ENCODE results near the gene GTPBP2. TPM values are rescaled to one million over a fixed set of nuclear protein-coding genes. Genes with fewer than 3 reads are reported as not detected.
A peak's percentile ranks its signal among the peaks of the same experiment; 100 is the strongest.
"Not testable (repeated sequence)": the region's sequence is repeated elsewhere in the genome, so short reads cannot be mapped to it uniquely, and the experiment has no call there.

The GTPBP2 gene
- polyA plus RNA-seq, 1 experiment = 148 TPM

DNA sequence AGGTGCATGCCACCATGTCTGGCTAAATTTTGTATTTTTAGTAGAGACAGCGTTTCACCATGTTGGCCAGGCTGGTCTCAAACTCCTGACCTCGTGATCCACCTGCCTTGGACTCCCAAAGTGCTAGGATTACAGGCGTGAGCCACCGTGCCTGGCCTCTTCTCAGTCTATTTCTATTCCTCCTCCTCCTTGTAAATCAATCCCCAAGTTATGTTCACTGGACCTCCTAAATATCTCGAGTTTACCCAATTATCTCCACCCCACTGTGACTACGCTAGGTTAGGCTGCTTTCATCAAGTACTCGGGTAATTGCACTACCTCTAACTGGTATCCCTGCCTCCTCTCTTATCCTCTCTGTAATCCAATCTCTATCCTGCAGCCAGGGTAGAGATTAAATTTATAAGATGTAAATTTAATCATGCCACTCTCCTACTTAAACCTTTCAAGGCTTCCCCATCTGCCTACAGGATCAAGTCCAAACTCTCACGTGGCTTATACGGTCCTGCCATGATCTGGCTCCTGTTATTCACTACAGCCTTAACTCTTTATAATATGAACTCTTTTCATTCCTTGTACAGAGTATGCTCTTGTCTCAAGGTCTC lies 5.7 kb upstream of the GTPBP2 start:
- Histone ChIP-seq H3K36me3 (ENCODE audit: control insufficient read depth, insufficient read depth, low read length) (peaks cover under 1% of the 10 kb centered on the region), H3K27me3 (ENCODE audit: control insufficient read depth, insufficient read depth, low read length) (no peaks in the 10 kb centered on the region), H3K4me3 (ENCODE audit: low read depth, low read length) (no peak overlapping the region)
- no peak for DNase-seq (ENCODE audit: low read depth)
- CTCF ChIA-PET = interaction anchor here (1.2 to 1.4 kb wide), 2 partner anchors 27 to 444 kb away, joined by 3 to 4 read pairs; no protein-coding TSS in a partner anchor
- TF ChIP-seq, protein P1, sequence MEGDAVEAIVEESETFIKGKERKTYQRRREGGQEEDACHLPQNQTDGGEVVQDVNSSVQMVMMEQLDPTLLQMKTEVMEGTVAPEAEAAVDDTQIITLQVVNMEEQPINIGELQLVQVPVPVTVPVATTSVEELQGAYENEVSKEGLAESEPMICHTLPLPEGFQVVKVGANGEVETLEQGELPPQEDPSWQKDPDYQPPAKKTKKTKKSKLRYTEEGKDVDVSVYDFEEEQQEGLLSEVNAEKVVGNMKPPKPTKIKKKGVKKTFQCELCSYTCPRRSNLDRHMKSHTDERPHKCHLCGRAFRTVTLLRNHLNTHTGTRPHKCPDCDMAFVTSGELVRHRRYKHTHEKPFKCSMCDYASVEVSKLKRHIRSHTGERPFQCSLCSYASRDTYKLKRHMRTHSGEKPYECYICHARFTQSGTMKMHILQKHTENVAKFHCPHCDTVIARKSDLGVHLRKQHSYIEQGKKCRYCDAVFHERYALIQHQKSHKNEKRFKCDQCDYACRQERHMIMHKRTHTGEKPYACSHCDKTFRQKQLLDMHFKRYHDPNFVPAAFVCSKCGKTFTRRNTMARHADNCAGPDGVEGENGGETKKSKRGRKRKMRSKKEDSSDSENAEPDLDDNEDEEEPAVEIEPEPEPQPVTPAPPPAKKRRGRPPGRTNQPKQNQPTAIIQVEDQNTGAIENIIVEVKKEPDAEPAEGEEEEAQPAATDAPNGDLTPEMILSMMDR (IDR thresholded peaks at IDR 0.05; ENCODE audit: insufficient read depth, low read depth, low read length) = no peak
- POLR2A ChIA-PET = no interaction called here

DNA sequence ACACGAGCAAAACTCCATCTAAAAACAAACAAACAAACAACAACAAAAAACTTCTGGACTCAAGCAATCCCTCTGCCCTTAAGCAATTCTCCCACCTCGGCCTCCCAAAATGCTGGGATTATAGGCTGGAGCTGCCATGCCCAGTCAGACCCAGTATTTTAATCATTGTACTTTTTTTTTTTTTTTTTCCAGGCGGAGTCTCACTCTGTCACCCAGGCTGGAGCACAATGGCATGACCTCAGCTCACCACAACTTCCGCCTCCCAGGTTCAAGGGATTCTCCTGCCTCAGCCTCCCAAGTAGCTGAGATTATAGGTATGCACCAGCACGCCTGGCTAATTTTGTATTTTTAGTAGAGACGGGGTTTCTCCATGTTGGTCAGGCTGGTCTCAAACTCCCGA lies 3.9 kb upstream of the GTPBP2 start:
- POLR2A ChIA-PET; H3K36me3 ChIP-seq (ENCODE audit: control insufficient read depth, insufficient read depth, low read length); DNase-seq (ENCODE audit: low read depth); H3K27me3 ChIP-seq (ENCODE audit: control insufficient read depth, insufficient read depth, low read length); CTCF ChIA-PET; H3K4me3 ChIP-seq (ENCODE audit: low read depth, low read length): not testable (repeated sequence)

DNA sequence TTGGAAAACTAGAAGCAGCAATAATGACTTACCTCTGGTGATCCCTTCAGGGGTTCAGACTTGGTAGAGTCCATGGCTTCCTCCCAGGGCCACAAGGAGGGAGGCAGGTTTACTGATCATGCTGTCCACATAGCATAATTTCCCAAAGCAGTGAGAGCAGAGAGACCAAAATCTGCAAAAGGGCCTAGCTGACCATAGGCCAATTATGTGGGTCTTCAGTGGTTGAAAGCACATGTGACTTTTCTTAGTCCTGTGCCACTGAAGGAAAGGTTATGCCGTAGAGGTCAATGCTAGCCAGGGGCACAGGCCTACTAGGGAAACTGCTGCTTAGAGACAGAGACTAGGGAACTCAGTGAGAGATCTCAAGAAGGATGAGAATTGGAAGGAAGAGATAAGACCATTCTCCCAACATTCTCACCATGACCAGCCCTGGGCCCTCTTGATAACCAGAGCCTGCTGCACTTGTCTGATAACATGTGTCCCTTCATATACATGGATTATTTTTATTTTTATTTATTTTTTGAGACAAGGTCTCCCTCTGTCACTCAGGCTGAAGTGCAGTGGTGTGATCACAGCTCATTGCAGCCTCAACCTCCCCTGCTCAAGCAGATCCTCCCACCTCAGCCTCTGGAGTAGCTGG lies 2.0 kb upstream of the GTPBP2 start:
- TF ChIP-seq, protein P1 (IDR thresholded peaks at IDR 0.05; ENCODE audit: insufficient read depth, low read depth, low read length) = no peak
- POLR2A ChIA-PET = no interaction called here
- Histone ChIP-seq H3K36me3 (ENCODE audit: control insufficient read depth, insufficient read depth, low read length) (peaks cover 2% of the 10 kb centered on the region; the same call in 1 of the 2 replicates), H3K4me3 (ENCODE audit: low read depth, low read length) (no peak overlapping the region), H3K27me3 (ENCODE audit: control insufficient read depth, insufficient read depth, low read length) (no peaks in the 10 kb centered on the region)
- CTCF ChIA-PET = no interaction called here
- DNase-seq (ENCODE audit: low read depth) = no peak

DNA sequence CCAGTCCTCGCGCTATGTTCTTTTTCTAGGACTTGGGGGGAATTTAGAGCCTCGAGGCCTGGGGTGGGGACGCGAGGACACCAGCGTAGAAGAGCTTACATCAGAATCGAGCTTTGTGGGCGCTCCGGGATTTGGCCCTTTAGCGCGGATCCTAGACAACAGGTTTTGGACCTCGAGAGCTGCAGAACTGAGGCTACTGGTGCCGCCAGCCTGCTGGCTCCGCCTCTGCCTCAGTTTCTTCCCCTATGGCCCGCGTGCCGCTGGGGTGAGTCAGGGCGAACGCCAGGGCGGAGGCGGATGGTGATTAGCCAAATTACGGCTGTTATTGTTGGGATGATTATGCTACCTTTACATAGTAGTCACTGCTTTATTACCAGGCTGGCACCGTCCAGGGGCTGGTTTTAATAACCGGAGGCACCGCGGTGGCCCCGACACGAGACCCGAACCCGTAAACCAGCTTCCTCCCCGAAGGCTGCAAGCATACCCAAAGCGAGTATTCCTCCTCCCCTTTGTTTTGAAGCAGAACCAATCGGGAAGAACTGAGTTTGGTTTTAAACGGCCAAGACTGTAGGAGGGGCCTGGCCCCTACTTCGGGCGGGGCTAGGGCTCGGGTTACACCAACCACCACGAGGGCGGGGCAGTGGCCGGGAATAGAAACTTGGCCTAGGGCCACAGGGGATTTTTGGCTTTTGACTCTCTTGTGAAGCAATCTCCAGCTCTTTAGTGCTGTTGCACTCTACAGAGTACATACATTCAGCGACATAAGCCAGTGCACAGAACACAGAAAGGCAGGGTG lies 639 bp upstream of the GTPBP2 start:
- DNase-seq (ENCODE audit: low read depth) = peak; percentile 85
- H3K36me3 ChIP-seq (ENCODE audit: control insufficient read depth, insufficient read depth, low read length) = peaks cover 15% of the 10 kb centered on the region
- CTCF ChIA-PET = interaction anchor here (1.0 to 1.5 kb wide), 6 partner anchors 21 to 449 kb away, joined by 3 to 6 read pairs (median 4); no protein-coding TSS in a partner anchor
- peak overlapping the region; percentile 80 for H3K4me3 ChIP-seq (ENCODE audit: low read depth, low read length)
- TF ChIP-seq, protein P1 (IDR thresholded peaks at IDR 0.05; ENCODE audit: insufficient read depth, low read depth, low read length) = no peak
- H3K27me3 ChIP-seq (ENCODE audit: control insufficient read depth, insufficient read depth, low read length) = no peaks in the 10 kb centered on the region
- POLR2A ChIA-PET = interaction anchor here (0.5 to 1.9 kb wide), 5 partner anchors 16 to 1247 kb away, joined by 3 to 10 read pairs (median 3); partner anchors contain the start of genes HSP90AB1, RSPH9, TBCC and VEGFA

DNA sequence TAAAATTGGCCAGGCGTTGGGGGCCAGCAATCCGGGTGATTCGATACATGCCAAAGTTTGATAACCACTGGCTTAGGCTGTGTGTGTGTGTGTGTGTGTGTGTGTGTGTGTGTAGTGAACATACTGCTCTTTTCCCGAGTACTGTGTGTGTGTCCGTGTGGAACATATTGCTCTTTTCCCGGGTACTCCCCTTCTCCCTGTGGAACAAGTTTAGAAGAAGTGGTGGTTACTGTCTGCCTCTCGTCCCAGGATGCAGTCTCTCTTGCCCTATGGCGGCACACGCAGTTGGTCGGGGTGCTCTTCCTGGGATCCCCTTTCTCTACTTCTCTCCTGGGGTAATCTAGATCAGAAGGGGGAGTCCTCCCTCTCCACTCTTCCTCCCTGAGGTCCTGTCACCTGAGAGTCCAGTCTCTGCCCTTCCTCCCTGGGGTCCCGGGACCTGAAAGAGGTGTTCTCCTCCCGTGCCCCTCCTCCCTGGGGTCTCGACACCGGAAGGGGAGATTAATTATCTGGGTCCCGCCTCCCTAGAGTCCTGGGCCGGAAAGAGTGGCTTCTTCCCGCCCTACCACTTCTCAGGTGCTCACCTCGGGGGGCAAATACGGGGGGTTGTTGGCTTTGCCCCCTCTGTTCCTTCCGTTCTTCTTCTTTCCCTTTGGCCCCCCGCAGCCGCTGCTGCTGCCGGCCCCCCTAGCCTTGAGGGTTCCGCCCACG lies 516 bp downstream of the GTPBP2 start:
- no peaks in the 10 kb centered on the region for H3K27me3 ChIP-seq (ENCODE audit: control insufficient read depth, insufficient read depth, low read length)
- POLR2A ChIA-PET = interaction anchor here (1.9 kb wide), 1 partner anchor 17 kb away, joined by 10 read pairs; the partner anchor contains the start of gene RSPH9
- TF ChIP-seq, protein P1 (IDR thresholded peaks at IDR 0.05; ENCODE audit: insufficient read depth, low read depth, low read length) = no peak
- H3K36me3 ChIP-seq (ENCODE audit: control insufficient read depth, insufficient read depth, low read length) = peaks cover 26% of the 10 kb centered on the region
- no peak for DNase-seq (ENCODE audit: low read depth)
- H3K4me3 ChIP-seq (ENCODE audit: low read depth, low read length) = peak overlapping the region; percentile 80
- CTCF ChIA-PET = interaction anchor here (0.7 to 1.5 kb wide), 6 partner anchors 20 to 450 kb away, joined by 3 to 6 read pairs (median 4); no protein-coding TSS in a partner anchor
